ENCODE data around the gene CTSW.

The CTSW gene

GRCh38 chr11:65851811-65852507 lies 27.7 kb upstream of the CTSW start:
- H4K20me1 ChIP-seq (ENCODE audit: insufficient read depth), result peaks cover 10% of the 10 kb centered on the region
- H3K79me2 ChIP-seq (ENCODE audit: insufficient read depth, low read depth), result peaks cover 27% of the 10 kb centered on the region
- no peak overlapping the region for H3K4me3 ChIP-seq (IDR thresholded peaks at IDR 0.05; ENCODE audit: insufficient read depth, low read depth, low read length)
- TF ChIP-seq, protein P1, sequence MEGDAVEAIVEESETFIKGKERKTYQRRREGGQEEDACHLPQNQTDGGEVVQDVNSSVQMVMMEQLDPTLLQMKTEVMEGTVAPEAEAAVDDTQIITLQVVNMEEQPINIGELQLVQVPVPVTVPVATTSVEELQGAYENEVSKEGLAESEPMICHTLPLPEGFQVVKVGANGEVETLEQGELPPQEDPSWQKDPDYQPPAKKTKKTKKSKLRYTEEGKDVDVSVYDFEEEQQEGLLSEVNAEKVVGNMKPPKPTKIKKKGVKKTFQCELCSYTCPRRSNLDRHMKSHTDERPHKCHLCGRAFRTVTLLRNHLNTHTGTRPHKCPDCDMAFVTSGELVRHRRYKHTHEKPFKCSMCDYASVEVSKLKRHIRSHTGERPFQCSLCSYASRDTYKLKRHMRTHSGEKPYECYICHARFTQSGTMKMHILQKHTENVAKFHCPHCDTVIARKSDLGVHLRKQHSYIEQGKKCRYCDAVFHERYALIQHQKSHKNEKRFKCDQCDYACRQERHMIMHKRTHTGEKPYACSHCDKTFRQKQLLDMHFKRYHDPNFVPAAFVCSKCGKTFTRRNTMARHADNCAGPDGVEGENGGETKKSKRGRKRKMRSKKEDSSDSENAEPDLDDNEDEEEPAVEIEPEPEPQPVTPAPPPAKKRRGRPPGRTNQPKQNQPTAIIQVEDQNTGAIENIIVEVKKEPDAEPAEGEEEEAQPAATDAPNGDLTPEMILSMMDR (conservative IDR thresholded peaks at IDR 0.05; ENCODE audit: low read depth, low read length), result no peak
- no peak overlapping the region for H3K9ac ChIP-seq
- no peak overlapping the region for H3K27ac ChIP-seq
- no peak overlapping the region for H3K4me2 ChIP-seq
- H2AFZ ChIP-seq (ENCODE audit: low read depth), result no peak overlapping the region
- peaks cover 15% of the 10 kb centered on the region for H3K4me1 ChIP-seq (ENCODE audit: low read depth, poor library complexity, severe bottlenecking)
- peaks cover 13% of the 10 kb centered on the region; the same call in 1 of the 2 replicates for H3K36me3 ChIP-seq (ENCODE audit: insufficient read depth)
- no peaks in the 10 kb centered on the region for H3K27me3 ChIP-seq (ENCODE audit: insufficient read depth, low read depth)

DNA sequence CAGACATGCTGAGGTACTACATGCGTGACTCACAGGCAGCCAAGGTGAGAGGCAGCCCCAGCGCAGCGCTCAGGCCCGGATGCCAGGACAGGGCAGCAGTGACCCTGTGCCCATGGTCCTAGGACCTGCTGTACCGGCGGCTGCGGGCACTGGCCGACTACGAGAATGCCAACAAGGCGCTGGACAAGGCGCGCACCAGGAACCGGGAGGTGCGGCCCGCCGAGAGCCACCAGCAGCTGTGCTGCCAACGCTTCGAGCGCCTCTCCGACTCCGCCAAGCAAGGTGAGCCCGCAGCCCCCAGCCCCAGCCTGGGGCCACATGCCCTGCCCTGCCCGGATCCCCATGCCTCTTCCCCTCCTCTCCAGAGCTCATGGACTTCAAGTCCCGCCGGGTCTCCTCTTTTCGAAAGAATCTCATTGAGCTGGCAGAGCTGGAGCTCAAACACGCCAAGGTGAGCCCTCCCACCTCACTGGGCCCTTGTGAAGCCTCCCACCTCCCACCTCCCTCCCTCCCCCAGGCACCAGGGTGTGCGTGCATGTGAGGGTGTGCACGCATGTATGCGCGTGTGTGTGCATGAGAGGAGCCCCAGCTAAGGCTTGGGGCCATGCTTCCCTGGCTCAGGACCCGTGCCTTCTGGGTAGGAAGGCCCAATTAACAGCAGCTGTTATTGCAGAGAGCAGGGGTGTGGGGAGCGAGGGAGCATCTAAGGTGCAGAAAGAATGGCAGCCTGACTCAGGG lies 27.0 kb upstream of the CTSW start:
- Histone ChIP-seq H3K79me2 (ENCODE audit: insufficient read depth, low read depth) (peaks cover 34% of the 10 kb centered on the region), H3K36me3 (ENCODE audit: insufficient read depth) (peaks cover 13% of the 10 kb centered on the region; the same call in 1 of the 2 replicates), H3K9ac (no peak overlapping the region), H3K27me3 (ENCODE audit: insufficient read depth, low read depth) (no peaks in the 10 kb centered on the region), H3K4me2 (no peak overlapping the region), H3K27ac (no peak overlapping the region), H2AFZ (ENCODE audit: low read depth) (no peak overlapping the region), H4K20me1 (ENCODE audit: insufficient read depth) (peaks cover 10% of the 10 kb centered on the region), H3K4me3 (IDR thresholded peaks at IDR 0.05; ENCODE audit: insufficient read depth, low read depth, low read length) (no peak overlapping the region), H3K4me1 (ENCODE audit: low read depth, poor library complexity, severe bottlenecking) (peaks cover 15% of the 10 kb centered on the region)
- TF ChIP-seq, protein P1 (conservative IDR thresholded peaks at IDR 0.05; ENCODE audit: low read depth, low read length), result no peak

- H3K27me3 ChIP-seq (ENCODE audit: insufficient read depth, low read depth), result no peaks in the 10 kb centered on the region
- peaks cover 15% of the 10 kb centered on the region for H3K4me1 ChIP-seq (ENCODE audit: low read depth, poor library complexity, severe bottlenecking)
- H3K4me3 ChIP-seq (IDR thresholded peaks at IDR 0.05; ENCODE audit: insufficient read depth, low read depth, low read length), result no peak overlapping the region
- H3K27ac ChIP-seq, result no peak overlapping the region
- no peak overlapping the region for H2AFZ ChIP-seq (ENCODE audit: low read depth)
- H3K79me2 ChIP-seq (ENCODE audit: insufficient read depth, low read depth), result peaks cover 35% of the 10 kb centered on the region
- H4K20me1 ChIP-seq (ENCODE audit: insufficient read depth), result peaks cover 10% of the 10 kb centered on the region
- no peak overlapping the region for H3K9ac ChIP-seq
- TF ChIP-seq, protein P1 (conservative IDR thresholded peaks at IDR 0.05; ENCODE audit: low read depth, low read length), result no peak
- no peak overlapping the region for H3K4me2 ChIP-seq
- peaks cover 13% of the 10 kb centered on the region; the same call in 1 of the 2 replicates for H3K36me3 ChIP-seq (ENCODE audit: insufficient read depth)
These were observed 26.2 kb upstream of the CTSW start for GRCh38 chr11:65853246-65853979.

DNA sequence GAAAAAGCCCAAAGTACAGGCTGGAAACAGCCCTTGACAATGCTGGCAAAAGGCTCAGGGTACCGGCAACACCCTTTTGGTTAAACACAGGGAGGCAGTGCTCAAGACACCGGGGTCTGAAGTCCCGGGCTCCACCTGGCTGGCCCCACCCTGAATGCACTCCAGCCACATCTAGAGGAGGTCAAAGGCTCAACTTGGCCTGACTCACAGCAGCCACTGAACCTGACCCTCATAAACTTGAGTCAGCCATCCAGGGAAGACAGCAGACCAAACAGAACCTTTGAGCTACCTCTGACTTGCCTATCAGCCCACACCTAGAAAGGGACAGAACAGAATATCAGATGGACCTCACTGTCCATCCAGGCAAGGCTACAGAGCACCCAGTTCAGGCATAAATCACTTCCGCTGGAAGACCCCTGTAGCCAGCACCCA lies 25.5 kb upstream of the CTSW start:
- Histone ChIP-seq H3K27ac (no peak overlapping the region), H4K20me1 (ENCODE audit: insufficient read depth) (peaks cover 10% of the 10 kb centered on the region), H3K4me2 (no peak overlapping the region), H2AFZ (ENCODE audit: low read depth) (no peak overlapping the region), H3K4me3 (IDR thresholded peaks at IDR 0.05; ENCODE audit: insufficient read depth, low read depth, low read length) (no peak overlapping the region), H3K4me1 (ENCODE audit: low read depth, poor library complexity, severe bottlenecking) (peaks cover 20% of the 10 kb centered on the region), H3K27me3 (ENCODE audit: insufficient read depth, low read depth) (no peaks in the 10 kb centered on the region), H3K79me2 (ENCODE audit: insufficient read depth, low read depth) (peaks cover 35% of the 10 kb centered on the region), H3K9ac (no peak overlapping the region), H3K36me3 (ENCODE audit: insufficient read depth) (peaks cover 13% of the 10 kb centered on the region; the same call in 1 of the 2 replicates)
- TF ChIP-seq, protein P1 (conservative IDR thresholded peaks at IDR 0.05; ENCODE audit: low read depth, low read length), result no peak
